H1 (cell line): ENCODE results near the gene THYN1. TPM values are rescaled to one million over a fixed set of nuclear protein-coding genes. Genes with fewer than 3 reads are reported as not detected.
A peak's percentile ranks its signal among the peaks of the same experiment; 100 is the strongest.

Experiments used
- BACH1 ChIP-seq: IDR thresholded peaks from 2 replicates; pipeline ENCODE4 v1.6.1; 2012; ENCODE audit warnings: low read length, improper control_type of control experiment
- CEBPB ChIP-seq: IDR thresholded peaks from 2 replicates; pipeline ENCODE4 v1.6.1; 2012; ENCODE audit warnings: low read depth, low read length
- CHD1 ChIP-seq: IDR thresholded peaks from 2 replicates; pipeline ENCODE4 v1.6.1; 2012; ENCODE audit warnings: low read depth, low read length, improper control_type of control experiment
- CTBP2 ChIP-seq: IDR thresholded peaks from 2 replicates; pipeline ENCODE4 v1.7.0; 2011; ENCODE audit warnings: borderline replicate concordance, mild to moderate bottlenecking, moderate library complexity, mixed read lengths, low read length; ENCODE audit not compliant: insufficient read depth, insufficient read length
- CTCF ChIP-seq, 3 experiments: IDR thresholded peaks; 1 replicate in 2 of 3; 2 replicates in 1 of 3; pipeline versions ENCODE4 v1.5.1 to v1.6.1; 2011; ENCODE audit warnings: low read length in 3 of 3, mild to moderate bottlenecking in 3 of 3, inconsistent platforms in 2 of 3, low read depth in 1 of 3, moderate library complexity in 1 of 3; ENCODE audit not compliant: insufficient read depth in 1 of 3; ENCODE audit errors: control extremely low read depth in 1 of 3
- E2F6 ChIP-seq: IDR thresholded peaks from 2 replicates; pipeline ENCODE4 v1.6.1; 2012; ENCODE audit warnings: inconsistent platforms
- EP300 ChIP-seq, 2 experiments: IDR thresholded peaks; 1 replicate in 1 of 2; 2 replicates in 1 of 2; pipeline ENCODE4 v1.6.1; 2011 to 2012; ENCODE audit warnings: low read depth in 2 of 2, low read length in 2 of 2, mild to moderate bottlenecking in 2 of 2, borderline replicate concordance in 1 of 2, inconsistent platforms in 1 of 2, moderate library complexity in 1 of 2
- EZH2 ChIP-seq: fragments of 200-600 bp; sonication (generic); IDR thresholded peaks from 2 replicates; pipeline ENCODE4 v1.7.1; 2012; ENCODE audit warnings: low read depth, mild to moderate bottlenecking, moderate library complexity, low read length, inconsistent platforms; ENCODE audit not compliant: severe bottlenecking
- HDAC2 ChIP-seq, 2 experiments: fragments of 300-600 bp in 1 of 2; sonication (generic) in 1 of 2; IDR thresholded peaks; 2 replicates each; pipeline ENCODE4 v1.6.1; 2011 to 2012; ENCODE audit warnings: low read depth in 2 of 2, low read length in 2 of 2, mild to moderate bottlenecking in 2 of 2, moderate library complexity in 2 of 2, borderline replicate concordance in 1 of 2, inconsistent platforms in 1 of 2
- MAX ChIP-seq: IDR thresholded peaks from 2 replicates; pipeline ENCODE4 v1.6.1; 2012; ENCODE audit warnings: inconsistent platforms
- RAD21 ChIP-seq, 2 experiments: IDR thresholded peaks in 1 of 2; conservative IDR thresholded peaks in 1 of 2; 2 replicates each; pipeline ENCODE4 v1.6.1; 2011; ENCODE audit warnings: low read depth in 2 of 2, low read length in 2 of 2, improper control_type of control experiment in 1 of 2, inconsistent platforms in 1 of 2, mild to moderate bottlenecking in 1 of 2, moderate library complexity in 1 of 2
- RBBP5 ChIP-seq: IDR thresholded peaks from 2 replicates; pipeline ENCODE4 v1.7.1; 2012; ENCODE audit warnings: low read depth, mild to moderate bottlenecking, inconsistent platforms, low read length, moderate library complexity, borderline replicate concordance
- SIN3A ChIP-seq, 2 experiments: IDR thresholded peaks in 1 of 2; conservative IDR thresholded peaks in 1 of 2; 2 replicates each; pipeline ENCODE4 v1.6.1; 2011 to 2012; ENCODE audit warnings: low read length in 2 of 2, improper control_type of control experiment in 1 of 2, low read depth in 1 of 2, mild to moderate bottlenecking in 1 of 2
- SP1 ChIP-seq: IDR thresholded peaks from 2 replicates; pipeline ENCODE4 v1.6.1; 2011; ENCODE audit warnings: low read depth, low read length
- TAF1 ChIP-seq: IDR thresholded peaks from 2 replicates; pipeline ENCODE4 v1.6.1; 2011; ENCODE audit warnings: mild to moderate bottlenecking, low read depth, low read length
- TAF7 ChIP-seq: optimal IDR thresholded peaks from 2 replicates; pipeline ENCODE3; 2011; ENCODE audit warnings: low read depth, mild to moderate bottlenecking, inconsistent platforms, low read length, moderate library complexity, borderline replicate concordance
- YY1 ChIP-seq: IDR thresholded peaks from 2 replicates; pipeline ENCODE4 v1.6.1; 2011; ENCODE audit warnings: low read depth, mild to moderate bottlenecking, low read length
- polyA plus RNA-seq, 7 experiments: library from polyadenylated mRNA; depleted of rRNA in 3 of 7; stranded (reverse) in 5 of 7; unstranded in 2 of 7; fragments of >200 nt in 5 of 7; fragments of 200-250 nt in 2 of 7; gene quantifications; 1 replicate in 5 of 7; 2 replicates in 1 of 7; 4 replicates in 1 of 7; pipeline versions ENCODE4 v1.2.1 to v1.2.3, GENCODE V29; 2011 to 2013; ENCODE audit warnings: missing spikeins in 2 of 7, mixed read lengths in 2 of 7
- total RNA-seq: library from RNA; stranded (reverse); fragmentation: NEBNext Ultra II Directional; extraction: Animal tissue kit (Norgen Biotek cat#: 25700); gene quantifications from 2 replicates; pipeline ENCODE4 v1.2.1, GENCODE V29; 2021

THYN1 gene
- total and polyA plus RNA-seq, 2 of the 8 experiments (the other 6 are each of a cell fraction or from before 2014, with no cell fraction given): 77.3 to 95.1 TPM

- TF ChIP-seq CTBP2 (peak; percentile 72), HDAC2 (IDR thresholded peaks at IDR 0.05; ENCODE audit: borderline replicate concordance in 1 of 2, low read depth in 2 of 2, low read length in 2 of 2) (peak in 1 of 2 experiments; percentile 61; a peak in 2 of 4 replicates), CTCF (IDR thresholded peaks at IDR 0.05; ENCODE audit: control extremely low read depth in 1 of 3, insufficient read depth in 1 of 3, low read depth in 1 of 3, low read length in 3 of 3) (no peak), RBBP5 (0 out of 2 replicates have a peak, but pooled peaks have one; percentile 56), CHD1 (no peak), MAX (peak; percentile 27; the same call in 1 of the 2 replicates), RAD21 (IDR thresholded peaks at IDR 0.05 in 1 of 2, conservative IDR thresholded peaks at IDR 0.05 in 1 of 2; ENCODE audit: low read depth in 2 of 2, low read length in 2 of 2) (no peak), YY1 (no peak), CEBPB (no peak), EZH2 (peak; percentile 35), TAF1 (no peak), E2F6 (no peak; the same call in 1 of the 2 replicates), TAF7 (no peak), BACH1 (0 out of 2 replicates have a peak, but pooled peaks have one; percentile 33), SIN3A (conservative IDR thresholded peaks at IDR 0.05 in 1 of 2, IDR thresholded peaks at IDR 0.05 in 1 of 2; ENCODE audit: low read depth in 1 of 2, low read length in 2 of 2) (peak; percentile 59 to 74; a peak in 2 of 4 replicates), EP300 (IDR thresholded peaks at IDR 0.05; ENCODE audit: borderline replicate concordance in 1 of 2, low read depth in 2 of 2, low read length in 2 of 2) (no peak), SP1 (no peak)
Observed at GRCh38 chr11:134224710-134225664, 28.2 kb downstream of the THYN1 start (continued).
